Effector CD8-positive, alpha-beta T cell (primary cell): ENCODE measurements around the gene MPP1.

Experiments
- DNase-seq: peaks from one replicate; lab custom pipeline; 2025; lab: John Stamatoyannopoulos, UW

MPP1 gene

GRCh38 chrX:154812341-154813101 is 7.2 kb upstream of the MPP1 start:
- DNase-seq: no peak

- DNase-seq: no peak
These were observed 4.8 kb upstream of the MPP1 start for GRCh38 chrX:154809939-154810665.

- DNase-seq: no peak
These were observed 1.7 kb upstream of the MPP1 start for GRCh38 chrX:154806837-154807501.

- DNase-seq: no peak
These were observed 409 bp upstream of the MPP1 start for GRCh38 chrX:154805696-154806091.

DNA sequence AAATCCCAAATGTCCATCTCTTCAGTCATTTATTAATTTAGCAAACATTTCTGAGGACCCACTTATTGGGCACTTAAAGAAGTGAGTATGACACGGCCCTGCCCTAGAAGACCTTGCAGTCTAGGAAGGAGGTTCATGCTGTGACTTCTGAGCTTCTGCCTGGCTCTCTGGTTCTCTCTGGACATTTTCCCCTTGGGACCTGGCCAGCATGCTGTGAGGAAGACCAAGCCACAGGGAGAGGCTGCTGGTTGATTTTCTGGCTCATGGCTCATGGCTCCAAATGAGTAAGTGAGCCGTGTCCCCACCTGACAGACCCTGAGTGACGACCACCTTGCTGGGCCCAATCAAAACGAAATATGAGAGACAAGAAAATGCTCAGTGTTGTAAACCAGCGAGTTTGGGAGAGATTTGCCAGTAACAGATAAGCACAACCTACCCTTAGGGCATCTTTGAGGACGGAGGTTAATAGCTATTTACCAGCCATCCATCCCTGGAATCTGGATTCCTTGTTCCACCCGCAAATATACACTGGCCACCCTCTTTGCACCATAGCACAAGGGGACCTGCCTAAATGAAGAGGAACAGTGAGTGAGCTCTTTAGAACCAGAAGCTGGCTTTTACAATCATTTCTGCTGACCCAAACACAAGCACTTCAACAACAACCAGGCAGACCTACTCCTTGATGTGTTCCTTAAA is 876 bp downstream of the MPP1 start:
- DNase-seq: no peak

DNA sequence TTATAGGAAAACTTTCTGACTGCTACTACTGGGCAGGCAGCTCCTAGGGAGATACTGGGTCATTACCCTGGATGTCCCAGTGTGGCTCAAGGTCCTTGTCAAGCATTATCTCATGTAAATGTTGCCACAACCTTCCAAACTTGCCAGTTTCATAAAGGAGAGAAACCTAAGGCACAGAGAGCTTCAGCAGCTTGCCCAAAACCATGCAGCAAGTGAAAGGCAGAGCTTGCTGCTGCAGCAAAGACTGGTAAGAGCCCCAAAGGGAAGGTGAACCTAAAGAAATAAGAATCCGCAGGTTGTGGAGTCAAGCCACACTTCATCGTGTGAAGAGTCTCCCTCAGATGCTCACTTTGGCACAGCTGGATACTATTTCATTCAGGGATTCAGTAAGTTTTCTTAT is 2.3 kb downstream of the MPP1 start:
- no peak for DNase-seq

DNA sequence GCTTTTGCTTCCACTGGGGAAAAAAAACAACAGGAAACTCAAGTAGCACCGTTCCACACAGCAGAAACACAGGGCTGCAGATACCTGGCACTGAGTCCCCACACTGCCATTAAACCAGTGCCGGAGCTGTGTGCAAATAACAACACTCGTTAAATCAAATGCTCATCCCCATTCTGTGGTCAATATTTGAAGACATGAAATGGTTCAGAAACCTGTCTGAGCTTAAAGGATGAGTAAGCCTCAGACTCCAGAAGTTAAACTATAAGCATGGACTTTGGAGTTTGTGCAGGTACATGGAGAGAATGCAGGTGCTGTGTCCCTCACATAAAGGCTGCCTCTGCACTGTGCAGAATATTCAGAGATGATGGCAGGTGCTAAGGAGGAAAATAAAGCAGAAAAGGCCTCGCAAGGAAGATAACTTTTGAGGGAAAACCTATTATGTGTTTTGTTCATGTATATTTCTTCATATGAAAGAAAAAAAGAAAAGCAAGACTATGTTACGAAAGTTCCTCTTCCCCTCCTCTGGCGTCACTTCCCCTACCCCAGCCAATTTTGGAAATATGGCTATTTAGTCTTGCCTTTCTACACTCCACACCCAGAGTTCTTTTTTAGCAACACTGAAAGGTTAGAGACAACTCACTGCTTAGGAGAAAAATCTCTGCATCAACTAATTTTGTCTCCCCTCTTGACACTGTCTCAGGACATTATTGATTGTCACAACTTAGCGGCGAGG is 4.6 kb downstream of the MPP1 start:
- DNase-seq: no peak

DNA sequence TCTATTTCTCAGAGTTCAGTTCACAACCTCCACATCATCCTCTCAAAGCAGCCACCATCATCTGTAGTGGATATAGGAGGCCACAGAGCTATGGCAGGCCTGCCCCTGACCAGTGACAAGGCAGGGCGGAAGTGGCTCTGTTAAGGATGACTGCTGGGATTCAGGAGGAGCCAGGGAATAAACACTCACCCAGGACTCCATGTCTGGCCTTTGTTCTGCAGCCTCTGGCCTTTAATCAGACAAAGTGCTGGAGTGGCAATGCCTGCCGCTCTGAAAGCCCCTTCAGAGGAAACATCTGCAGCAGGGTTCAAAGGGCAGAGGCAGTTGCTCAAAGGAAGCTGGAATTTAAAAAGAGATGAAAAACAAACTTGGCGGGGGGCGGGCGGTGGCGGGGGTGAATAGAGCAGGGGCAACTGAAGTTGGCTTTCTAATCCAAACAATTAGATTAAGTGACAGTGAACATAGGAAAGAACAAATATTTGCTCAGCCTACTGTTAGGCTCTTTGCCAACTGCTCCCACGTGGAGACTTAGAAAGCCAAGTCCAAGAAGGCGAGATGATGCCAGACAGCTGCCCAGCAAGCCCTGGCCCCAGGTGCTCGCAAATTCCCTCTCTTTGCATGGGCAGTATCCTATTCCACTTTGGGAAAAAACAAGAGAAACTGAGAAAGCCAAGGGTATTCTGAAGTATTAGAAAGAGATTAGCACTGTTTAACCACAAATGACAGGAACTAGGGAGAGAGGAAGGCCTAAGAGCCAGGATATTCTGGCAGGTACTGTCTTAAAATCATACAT is 5.5 kb downstream of the MPP1 start:
- DNase-seq: no peak

GRCh38 chrX:154797006-154797405 is 8.3 kb downstream of the MPP1 start:
- no peak for DNase-seq

GRCh38 chrX:154795016-154795415 is 10.3 kb downstream of the MPP1 start:
- no peak for DNase-seq

GRCh38 chrX:154793084-154793795 is 12.0 kb downstream of the MPP1 start:
- DNase-seq: no peak

- DNase-seq: no peak
These were observed 13.3 kb downstream of the MPP1 start for GRCh38 chrX:154791939-154792338.

DNA sequence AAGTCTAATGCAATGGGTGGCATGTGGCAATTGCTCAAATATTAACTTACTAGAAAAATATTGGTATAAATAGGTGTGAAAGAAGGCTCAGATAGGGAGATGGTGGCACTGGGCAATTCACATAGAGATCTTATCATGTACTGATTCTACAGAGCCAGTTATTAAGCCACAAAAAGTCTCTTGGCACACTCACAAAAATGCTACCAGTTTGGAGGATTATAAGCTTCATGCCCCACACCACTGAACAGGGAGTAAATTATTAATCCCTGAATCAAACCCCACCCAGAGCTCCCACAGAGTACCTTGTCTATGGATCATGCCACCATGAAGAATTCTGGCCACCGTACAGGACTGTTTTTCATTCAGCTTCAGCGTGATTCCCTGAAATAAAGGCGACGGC is 13.8 kb downstream of the MPP1 start:
- DNase-seq: no peak

DNA sequence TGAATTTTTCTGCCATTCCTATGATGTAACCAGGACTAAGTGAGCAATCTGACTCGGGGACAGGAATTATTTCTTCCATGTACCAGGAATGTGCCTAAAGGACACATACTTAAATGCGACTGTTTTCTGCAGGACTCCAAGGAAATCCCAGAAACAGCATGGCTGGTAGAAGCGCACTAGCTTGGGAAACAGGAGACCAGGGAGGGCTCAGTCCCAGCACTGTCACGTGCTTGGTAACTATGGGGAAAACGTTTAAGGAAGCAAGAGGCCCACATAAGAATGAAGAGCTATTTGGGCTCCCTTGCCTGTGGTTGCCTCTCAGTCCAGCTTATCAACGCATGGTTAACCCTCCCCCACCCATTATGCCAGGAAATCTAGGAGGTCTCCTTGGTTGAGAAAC is 19.6 kb downstream of the MPP1 start:
- no peak for DNase-seq

DNA sequence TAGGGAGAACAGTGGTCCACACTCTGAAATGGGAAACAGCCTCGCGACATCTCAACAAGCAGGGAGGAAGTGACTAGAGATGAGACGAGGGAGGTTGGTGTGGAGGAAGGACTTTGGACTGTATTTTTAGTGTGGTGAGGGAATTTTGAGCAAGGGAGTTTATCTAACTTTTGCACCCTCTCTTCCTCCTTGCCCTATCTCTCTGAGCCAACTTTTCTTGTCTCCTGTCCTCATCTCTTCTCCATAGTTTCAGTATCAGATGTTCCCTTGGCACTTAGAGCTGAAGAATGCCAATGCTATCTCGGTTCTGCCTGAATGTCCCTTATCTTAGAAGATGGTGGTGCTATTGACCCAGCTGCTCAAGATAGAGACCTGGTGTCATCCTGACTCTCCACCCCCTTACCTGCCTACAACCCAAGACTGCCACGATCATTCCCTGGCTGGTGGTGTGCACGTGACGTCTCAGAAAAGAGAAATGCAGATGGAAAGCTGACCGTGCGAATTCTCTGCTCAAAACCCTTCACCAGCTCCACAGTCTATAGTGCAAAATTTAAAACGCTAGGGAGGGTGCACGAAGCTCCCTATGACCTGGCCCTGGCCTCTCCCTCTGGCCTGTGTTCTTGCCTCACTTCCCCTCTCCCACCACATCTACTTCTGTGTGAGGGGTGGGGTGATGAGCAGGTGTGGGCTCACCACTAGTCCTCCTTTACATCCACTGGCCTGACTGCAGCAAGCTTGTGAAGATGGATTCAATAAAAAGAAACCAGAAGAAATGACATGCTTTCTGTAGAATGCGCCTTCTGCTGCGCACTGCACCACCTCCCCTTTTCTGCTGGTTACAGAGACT is 20.9 kb downstream of the MPP1 start:
- no peak for DNase-seq

- DNase-seq: no peak
These were observed 24.3 kb downstream of the MPP1 start for GRCh38 chrX:154780968-154781367.

- no peak for DNase-seq
These were observed 26.0 kb downstream of the MPP1 start for GRCh38 chrX:154779261-154779660.

GRCh38 chrX:154776753-154777152 is 28.5 kb downstream of the MPP1 start:
- DNase-seq: no peak
